ENCODE measurements around the gene NTHL1. TPM values are rescaled to one million over a fixed set of nuclear protein-coding genes. Genes with fewer than 3 reads are reported as not detected.
"Not testable (repeated sequence)": the region's sequence is repeated elsewhere in the genome, so short reads cannot be mapped to it uniquely, and the experiment has no call there.

Gene NTHL1
- total and polyA plus RNA-seq, 2 experiments from 2014 or later = 84.6 to 87.9 TPM

DNA sequence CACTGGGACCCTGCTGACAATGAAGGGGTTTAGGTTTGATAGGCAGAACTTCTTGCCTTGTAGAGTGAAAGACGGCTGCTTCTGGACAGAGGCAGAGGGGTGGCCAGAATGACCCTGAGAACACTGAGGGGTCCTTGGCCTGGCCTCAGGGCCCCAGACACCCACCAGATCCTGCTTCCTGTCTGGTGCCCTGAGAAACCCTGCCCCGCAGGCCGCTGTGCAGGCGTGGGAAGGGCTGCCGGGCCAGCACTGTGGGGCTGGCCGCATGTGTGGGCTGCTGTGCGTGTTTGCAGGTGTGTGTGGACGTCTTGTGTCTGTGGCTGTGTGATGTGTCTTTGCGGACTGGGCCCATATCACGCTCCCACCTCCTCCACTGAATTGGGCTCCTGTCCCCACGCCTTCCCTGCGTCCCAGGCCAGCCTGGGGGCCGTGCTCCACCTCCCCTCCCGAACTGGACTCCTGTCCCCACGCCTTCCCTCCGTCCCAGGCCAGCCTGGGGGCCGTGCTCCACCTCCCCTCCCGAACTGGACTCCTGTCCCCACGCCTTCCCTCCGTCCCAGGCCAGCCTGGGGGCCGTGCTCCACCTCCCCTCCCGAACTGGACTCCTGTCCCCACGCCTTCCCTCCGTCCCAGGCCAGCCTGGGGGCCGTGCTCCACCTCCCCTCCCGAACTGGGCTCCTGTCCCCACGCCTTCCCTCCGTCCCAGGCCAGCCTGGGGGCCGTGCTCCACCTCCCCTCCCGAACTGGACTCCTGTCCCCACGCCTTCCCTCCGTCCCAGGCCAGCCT is 13.5 kb downstream of the NTHL1 start:
- H2AFZ ChIP-seq; H3K27me3 ChIP-seq (ENCODE audit: insufficient read depth); H3K4me3 ChIP-seq; H3K9me2 ChIP-seq (ENCODE audit: insufficient read depth); H4K20me1 ChIP-seq (replicated peaks; ENCODE audit: insufficient read depth); H3K4me2 ChIP-seq; H3K79me2 ChIP-seq (replicated peaks; ENCODE audit: insufficient read depth); H3K27me3 Mint-ChIP-seq (ENCODE audit: insufficient read depth, low read depth, poor library complexity); H3K9me3 Mint-ChIP-seq; H3K36me3 ChIP-seq (ENCODE audit: insufficient read depth); DNase-seq (ENCODE audit: low spot score); H3K27ac Mint-ChIP-seq; H3K27ac ChIP-seq (ENCODE audit: low read depth); H3F3A ChIP-seq (replicated peaks; ENCODE audit: low read depth); H3K4me1 Mint-ChIP-seq; H3K36me3 Mint-ChIP-seq (ENCODE audit: low read depth); H3K4me1 ChIP-seq (ENCODE audit: insufficient read depth); ATAC-seq; H3K4me3 Mint-ChIP-seq: not testable (repeated sequence)

DNA sequence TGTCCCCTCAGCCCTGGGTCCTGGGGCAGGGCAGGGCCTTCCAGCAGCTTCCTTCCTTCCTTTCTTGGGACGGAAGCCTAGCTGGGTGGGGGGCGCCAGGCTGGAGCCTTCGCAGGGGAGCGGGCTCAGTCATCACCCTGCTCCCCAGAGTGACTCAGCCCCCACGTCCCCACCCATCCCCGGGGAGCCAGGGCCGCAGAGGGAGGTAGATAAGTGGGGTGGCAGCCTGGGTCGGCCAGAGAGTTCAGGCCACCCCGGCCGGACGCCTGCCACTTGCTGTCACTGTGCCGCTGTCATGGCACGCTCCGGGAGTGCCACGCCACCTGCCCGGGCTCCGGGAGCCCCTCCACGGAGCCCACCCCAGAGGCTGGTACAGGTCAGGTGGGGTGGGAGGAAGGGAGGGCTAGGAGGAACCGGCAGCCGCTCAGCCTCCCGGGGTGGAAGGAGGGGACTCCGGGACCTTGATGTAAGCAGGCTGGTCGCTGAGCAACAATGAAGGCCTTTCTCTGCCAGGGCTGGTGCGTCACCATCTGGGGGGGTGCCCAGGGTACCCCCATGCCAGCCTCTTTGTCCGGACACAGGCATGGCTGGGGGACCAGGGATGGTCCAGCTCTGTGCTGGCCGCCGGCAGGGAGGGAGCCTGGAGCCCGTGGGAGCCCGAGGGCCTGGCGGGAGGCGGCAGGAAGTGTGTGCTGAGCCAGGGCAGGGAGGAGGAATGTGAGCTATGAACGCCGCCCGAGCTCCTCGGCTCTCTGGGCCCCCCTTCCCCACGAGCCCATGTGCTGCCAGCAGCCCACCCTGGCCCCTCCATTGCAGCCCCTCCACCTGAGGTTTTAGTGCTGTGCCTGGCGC is 14.4 kb downstream of the NTHL1 start:
- Histone ChIP-seq H3K9me2 (ENCODE audit: insufficient read depth) (no peaks in the 10 kb centered on the region), H3K79me2 (replicated peaks; ENCODE audit: insufficient read depth) (no peaks in the 10 kb centered on the region), H3K4me3 (no peak overlapping the region), H3K36me3 (ENCODE audit: insufficient read depth) (no peaks in the 10 kb centered on the region), H4K20me1 (replicated peaks; ENCODE audit: insufficient read depth) (no peaks in the 10 kb centered on the region), H3K27me3 (ENCODE audit: insufficient read depth) (no peaks in the 10 kb centered on the region), H3F3A (replicated peaks; ENCODE audit: low read depth) (no peaks in the 10 kb centered on the region), H3K4me2 (no peak overlapping the region), H3K27ac (ENCODE audit: low read depth) (no peak overlapping the region), H2AFZ (no peak overlapping the region), H3K4me1 (ENCODE audit: insufficient read depth) (no peaks in the 10 kb centered on the region)
- DNase-seq (ENCODE audit: low spot score) (no peak), ATAC-seq (peak; percentile 21)
- no peaks in the 10 kb centered on the region for H3K36me3 Mint-ChIP-seq (ENCODE audit: low read depth)
- H3K27ac Mint-ChIP-seq = no peak overlapping the region
- peaks cover 7% of the 10 kb centered on the region for H3K27me3 Mint-ChIP-seq (ENCODE audit: insufficient read depth, low read depth, poor library complexity)
- H3K9me3 Mint-ChIP-seq = no peaks in the 10 kb centered on the region
- H3K4me1 Mint-ChIP-seq = no peaks in the 10 kb centered on the region
- no peak overlapping the region for H3K4me3 Mint-ChIP-seq
- TF ChIP-seq, protein P1, sequence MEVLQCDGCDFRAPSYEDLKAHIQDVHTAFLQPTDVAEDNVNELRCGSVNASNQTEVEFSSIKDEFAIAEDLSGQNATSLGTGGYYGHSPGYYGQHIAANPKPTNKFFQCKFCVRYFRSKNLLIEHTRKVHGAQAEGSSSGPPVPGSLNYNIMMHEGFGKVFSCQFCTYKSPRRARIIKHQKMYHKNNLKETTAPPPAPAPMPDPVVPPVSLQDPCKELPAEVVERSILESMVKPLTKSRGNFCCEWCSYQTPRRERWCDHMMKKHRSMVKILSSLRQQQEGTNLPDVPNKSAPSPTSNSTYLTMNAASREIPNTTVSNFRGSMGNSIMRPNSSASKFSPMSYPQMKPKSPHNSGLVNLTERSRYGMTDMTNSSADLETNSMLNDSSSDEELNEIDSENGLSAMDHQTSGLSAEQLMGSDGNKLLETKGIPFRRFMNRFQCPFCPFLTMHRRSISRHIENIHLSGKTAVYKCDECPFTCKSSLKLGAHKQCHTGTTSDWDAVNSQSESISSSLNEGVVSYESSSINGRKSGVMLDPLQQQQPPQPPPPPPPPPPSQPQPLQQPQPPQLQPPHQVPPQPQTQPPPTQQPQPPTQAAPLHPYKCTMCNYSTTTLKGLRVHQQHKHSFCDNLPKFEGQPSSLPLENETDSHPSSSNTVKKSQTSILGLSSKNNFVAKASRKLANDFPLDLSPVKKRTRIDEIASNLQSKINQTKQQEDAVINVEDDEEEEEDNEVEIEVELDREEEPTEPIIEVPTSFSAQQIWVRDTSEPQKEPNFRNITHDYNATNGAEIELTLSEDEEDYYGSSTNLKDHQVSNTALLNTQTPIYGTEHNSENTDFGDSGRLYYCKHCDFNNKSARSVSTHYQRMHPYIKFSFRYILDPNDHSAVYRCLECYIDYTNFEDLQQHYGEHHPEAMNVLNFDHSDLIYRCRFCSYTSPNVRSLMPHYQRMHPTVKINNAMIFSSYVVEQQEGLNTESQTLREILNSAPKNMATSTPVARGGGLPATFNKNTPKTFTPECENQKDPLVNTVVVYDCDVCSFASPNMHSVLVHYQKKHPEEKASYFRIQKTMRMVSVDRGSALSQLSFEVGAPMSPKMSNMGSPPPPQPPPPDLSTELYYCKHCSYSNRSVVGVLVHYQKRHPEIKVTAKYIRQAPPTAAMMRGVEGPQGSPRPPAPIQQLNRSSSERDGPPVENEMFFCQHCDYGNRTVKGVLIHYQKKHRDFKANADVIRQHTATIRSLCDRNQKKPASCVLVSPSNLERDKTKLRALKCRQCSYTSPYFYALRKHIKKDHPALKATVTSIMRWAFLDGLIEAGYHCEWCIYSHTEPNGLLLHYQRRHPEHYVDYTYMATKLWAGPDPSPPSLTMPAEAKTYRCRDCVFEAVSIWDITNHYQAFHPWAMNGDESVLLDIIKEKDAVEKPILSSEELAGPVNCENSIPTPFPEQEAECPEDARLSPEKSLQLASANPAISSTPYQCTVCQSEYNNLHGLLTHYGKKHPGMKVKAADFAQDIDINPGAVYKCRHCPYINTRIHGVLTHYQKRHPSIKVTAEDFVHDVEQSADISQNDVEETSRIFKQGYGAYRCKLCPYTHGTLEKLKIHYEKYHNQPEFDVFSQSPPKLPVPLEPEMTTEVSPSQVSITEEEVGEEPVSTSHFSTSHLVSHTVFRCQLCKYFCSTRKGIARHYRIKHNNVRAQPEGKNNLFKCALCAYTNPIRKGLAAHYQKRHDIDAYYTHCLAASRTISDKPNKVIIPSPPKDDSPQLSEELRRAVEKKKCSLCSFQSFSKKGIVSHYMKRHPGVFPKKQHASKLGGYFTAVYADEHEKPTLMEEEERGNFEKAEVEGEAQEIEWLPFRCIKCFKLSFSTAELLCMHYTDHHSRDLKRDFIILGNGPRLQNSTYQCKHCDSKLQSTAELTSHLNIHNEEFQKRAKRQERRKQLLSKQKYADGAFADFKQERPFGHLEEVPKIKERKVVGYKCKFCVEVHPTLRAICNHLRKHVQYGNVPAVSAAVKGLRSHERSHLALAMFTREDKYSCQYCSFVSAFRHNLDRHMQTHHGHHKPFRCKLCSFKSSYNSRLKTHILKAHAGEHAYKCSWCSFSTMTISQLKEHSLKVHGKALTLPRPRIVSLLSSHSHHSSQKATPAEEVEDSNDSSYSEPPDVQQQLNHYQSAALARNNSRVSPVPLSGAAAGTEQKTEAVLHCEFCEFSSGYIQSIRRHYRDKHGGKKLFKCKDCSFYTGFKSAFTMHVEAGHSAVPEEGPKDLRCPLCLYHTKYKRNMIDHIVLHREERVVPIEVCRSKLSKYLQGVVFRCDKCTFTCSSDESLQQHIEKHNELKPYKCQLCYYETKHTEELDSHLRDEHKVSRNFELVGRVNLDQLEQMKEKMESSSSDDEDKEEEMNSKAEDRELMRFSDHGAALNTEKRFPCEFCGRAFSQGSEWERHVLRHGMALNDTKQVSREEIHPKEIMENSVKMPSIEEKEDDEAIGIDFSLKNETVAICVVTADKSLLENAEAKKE (CRISPR knock-in tag; IDR thresholded peaks at IDR 0.05) = no peak
- TF ChIP-seq ZNF331 (CRISPR knock-in tag; IDR thresholded peaks at IDR 0.05; ENCODE audit: low read depth) (no peak), JUNB (IDR thresholded peaks at IDR 0.05; ENCODE audit: unreplicated experiment) (no peak), NANOG (IDR thresholded peaks at IDR 0.05; ENCODE audit: borderline replicate concordance) (no peak), ZNF114 (CRISPR knock-in tag; IDR thresholded peaks at IDR 0.05) (no peak), STAT1 (IDR thresholded peaks at IDR 0.05; ENCODE audit: unreplicated experiment) (no peak), EZH2 (IDR thresholded peaks at IDR 0.05; ENCODE audit: low read depth, unreplicated experiment) (no peak)
- TF ChIP-seq, protein P2, sequence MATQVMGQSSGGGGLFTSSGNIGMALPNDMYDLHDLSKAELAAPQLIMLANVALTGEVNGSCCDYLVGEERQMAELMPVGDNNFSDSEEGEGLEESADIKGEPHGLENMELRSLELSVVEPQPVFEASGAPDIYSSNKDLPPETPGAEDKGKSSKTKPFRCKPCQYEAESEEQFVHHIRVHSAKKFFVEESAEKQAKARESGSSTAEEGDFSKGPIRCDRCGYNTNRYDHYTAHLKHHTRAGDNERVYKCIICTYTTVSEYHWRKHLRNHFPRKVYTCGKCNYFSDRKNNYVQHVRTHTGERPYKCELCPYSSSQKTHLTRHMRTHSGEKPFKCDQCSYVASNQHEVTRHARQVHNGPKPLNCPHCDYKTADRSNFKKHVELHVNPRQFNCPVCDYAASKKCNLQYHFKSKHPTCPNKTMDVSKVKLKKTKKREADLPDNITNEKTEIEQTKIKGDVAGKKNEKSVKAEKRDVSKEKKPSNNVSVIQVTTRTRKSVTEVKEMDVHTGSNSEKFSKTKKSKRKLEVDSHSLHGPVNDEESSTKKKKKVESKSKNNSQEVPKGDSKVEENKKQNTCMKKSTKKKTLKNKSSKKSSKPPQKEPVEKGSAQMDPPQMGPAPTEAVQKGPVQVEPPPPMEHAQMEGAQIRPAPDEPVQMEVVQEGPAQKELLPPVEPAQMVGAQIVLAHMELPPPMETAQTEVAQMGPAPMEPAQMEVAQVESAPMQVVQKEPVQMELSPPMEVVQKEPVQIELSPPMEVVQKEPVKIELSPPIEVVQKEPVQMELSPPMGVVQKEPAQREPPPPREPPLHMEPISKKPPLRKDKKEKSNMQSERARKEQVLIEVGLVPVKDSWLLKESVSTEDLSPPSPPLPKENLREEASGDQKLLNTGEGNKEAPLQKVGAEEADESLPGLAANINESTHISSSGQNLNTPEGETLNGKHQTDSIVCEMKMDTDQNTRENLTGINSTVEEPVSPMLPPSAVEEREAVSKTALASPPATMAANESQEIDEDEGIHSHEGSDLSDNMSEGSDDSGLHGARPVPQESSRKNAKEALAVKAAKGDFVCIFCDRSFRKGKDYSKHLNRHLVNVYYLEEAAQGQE (IDR thresholded peaks at IDR 0.05; ENCODE audit: unreplicated experiment) = no peak
- TF ChIP-seq, protein P3, sequence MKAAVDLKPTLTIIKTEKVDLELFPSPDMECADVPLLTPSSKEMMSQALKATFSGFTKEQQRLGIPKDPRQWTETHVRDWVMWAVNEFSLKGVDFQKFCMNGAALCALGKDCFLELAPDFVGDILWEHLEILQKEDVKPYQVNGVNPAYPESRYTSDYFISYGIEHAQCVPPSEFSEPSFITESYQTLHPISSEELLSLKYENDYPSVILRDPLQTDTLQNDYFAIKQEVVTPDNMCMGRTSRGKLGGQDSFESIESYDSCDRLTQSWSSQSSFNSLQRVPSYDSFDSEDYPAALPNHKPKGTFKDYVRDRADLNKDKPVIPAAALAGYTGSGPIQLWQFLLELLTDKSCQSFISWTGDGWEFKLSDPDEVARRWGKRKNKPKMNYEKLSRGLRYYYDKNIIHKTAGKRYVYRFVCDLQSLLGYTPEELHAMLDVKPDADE (IDR thresholded peaks at IDR 0.05) = no peak

All from GM23338 (cell line).